Loucy (cell line): ENCODE measurements around the gene LRRC4C.

Experiments used
- H2AFZ ChIP-seq: fragments of 200-600 bp; sonication (generic); 2 replicates; pipeline ENCODE4 v1.6.0; 2016; ENCODE audit warnings: antibody characterized with exemption, mild to moderate bottlenecking, low read length, moderate library complexity
- H3F3A ChIP-seq: fragments of 200-600 bp; 2 replicates; pipeline ENCODE4 v1.6.0; 2016; ENCODE audit warnings: antibody characterized with exemption, low read depth, mild to moderate bottlenecking
- H3K27me3 ChIP-seq: fragments of 200-600 bp; sonication (generic); 2 replicates; pipeline ENCODE4 v1.6.1; 2014; ENCODE audit warnings: low read length, mild to moderate bottlenecking; ENCODE audit not compliant: insufficient read depth, poor library complexity, severe bottlenecking
- H3K36me3 ChIP-seq: fragments of 200-600 bp; sonication (generic); 2 replicates; pipeline ENCODE4 v1.6.1; 2016; ENCODE audit warnings: low read length; ENCODE audit not compliant: insufficient read depth
- H3K4me1 ChIP-seq: fragments of 200-600 bp; sonication (generic); 2 replicates; pipeline ENCODE4 v1.5.1; 2014; ENCODE audit warnings: low read length, mild to moderate bottlenecking; ENCODE audit not compliant: insufficient read depth, poor library complexity, severe bottlenecking
- H3K4me2 ChIP-seq: fragments of 200-600 bp; sonication (generic); 2 replicates; pipeline ENCODE4 v1.6.0; 2014; ENCODE audit warnings: antibody characterized with exemption, low read length, low read depth, mild to moderate bottlenecking; ENCODE audit not compliant: poor library complexity, severe bottlenecking
- H3K4me3 ChIP-seq: fragments of 200-600 bp; sonication (generic); 2 replicates; pipeline ENCODE4 v1.5.1; 2014; ENCODE audit warnings: low read length, mild to moderate bottlenecking, mixed read lengths; ENCODE audit not compliant: poor library complexity, severe bottlenecking
- H3K79me2 ChIP-seq: fragments of 200-600 bp; sonication (generic); 2 replicates; pipeline ENCODE4 v1.6.1; 2014; ENCODE audit warnings: low read length; ENCODE audit not compliant: insufficient read depth
- H3K9ac ChIP-seq: fragments of 200-600 bp; sonication (generic); 2 replicates; pipeline ENCODE4 v1.6.0; 2014; ENCODE audit warnings: mild to moderate bottlenecking, low read depth, low read length, moderate library complexity; ENCODE audit not compliant: poor library complexity, severe bottlenecking
- H3K9me2 ChIP-seq: fragments of 200-600 bp; sonication (generic); replicated peaks from 2 replicates; pipeline ENCODE4 v1.6.1; 2016; ENCODE audit warnings: low read depth, low read length, mixed read lengths
- H3K9me3 ChIP-seq: fragments of 200-600 bp; sonication (generic); 2 replicates; pipeline ENCODE4 v1.6.1; 2014; ENCODE audit warnings: mild to moderate bottlenecking, antibody characterized with exemption, low read length, low read depth; ENCODE audit not compliant: insufficient read depth
- H4K20me1 ChIP-seq: fragments of 200-600 bp; sonication (generic); 2 replicates; pipeline ENCODE4 v1.6.0; 2014; ENCODE audit warnings: antibody characterized with exemption, low read length, mild to moderate bottlenecking; ENCODE audit not compliant: insufficient read depth, poor library complexity, severe bottlenecking
- CTCF ChIP-seq: fragments of 200-600 bp; sonication (generic); conservative IDR thresholded peaks from 2 replicates; pipeline ENCODE4 v1.5.1; 2014; ENCODE audit warnings: mild to moderate bottlenecking, antibody characterized with exemption, low read length
- EZH2phosphoT487 ChIP-seq: fragments of 200-600 bp; IDR thresholded peaks from 2 replicates; pipeline ENCODE4 v1.6.1; 2018; ENCODE audit warnings: antibody characterized with exemption, mild to moderate bottlenecking, moderate library complexity, borderline replicate concordance

The LRRC4C gene

GRCh38 chr11:41110527-41110926 is 348.9 kb downstream of the LRRC4C start:
- no peaks in the 10 kb centered on the region for H3K9me2 ChIP-seq
- H3K36me3 ChIP-seq: no peaks in the 10 kb centered on the region
- TF ChIP-seq EZH2phosphoT487 (no peak), CTCF (no peak)
- H3F3A ChIP-seq: no peaks in the 10 kb centered on the region
- H3K27me3 ChIP-seq: no peaks in the 10 kb centered on the region
- H3K4me2 ChIP-seq: no peak overlapping the region
- no peak overlapping the region for H3K4me3 ChIP-seq
- no peaks in the 10 kb centered on the region for H3K9me3 ChIP-seq
- H3K4me1 ChIP-seq: no peaks in the 10 kb centered on the region
- no peak overlapping the region for H3K9ac ChIP-seq
- H2AFZ ChIP-seq: no peak overlapping the region
- no peaks in the 10 kb centered on the region for H3K79me2 ChIP-seq
- no peaks in the 10 kb centered on the region for H4K20me1 ChIP-seq

- Histone ChIP-seq H3K4me3 (no peak overlapping the region), H2AFZ (no peak overlapping the region), H3K4me2 (no peak overlapping the region), H3K36me3 (no peaks in the 10 kb centered on the region), H3K9me2 (no peaks in the 10 kb centered on the region), H4K20me1 (no peaks in the 10 kb centered on the region), H3K79me2 (no peaks in the 10 kb centered on the region), H3K27me3 (no peaks in the 10 kb centered on the region), H3K9ac (no peak overlapping the region), H3K4me1 (no peaks in the 10 kb centered on the region), H3K9me3 (no peaks in the 10 kb centered on the region), H3F3A (no peaks in the 10 kb centered on the region)
- TF ChIP-seq CTCF (no peak), EZH2phosphoT487 (no peak)
Observed at GRCh38 chr11:41102471-41102870, 357.0 kb downstream of the LRRC4C start.

- Histone ChIP-seq H3K27me3 (no peaks in the 10 kb centered on the region), H3K79me2 (no peaks in the 10 kb centered on the region), H3K36me3 (no peaks in the 10 kb centered on the region), H3K9me3 (no peaks in the 10 kb centered on the region), H4K20me1 (no peaks in the 10 kb centered on the region), H2AFZ (no peak overlapping the region), H3K9me2 (no peaks in the 10 kb centered on the region), H3K4me3 (no peak overlapping the region), H3K4me1 (no peaks in the 10 kb centered on the region), H3K4me2 (no peak overlapping the region), H3K9ac (no peak overlapping the region), H3F3A (no peaks in the 10 kb centered on the region)
- TF ChIP-seq EZH2phosphoT487: no peak
- no peak for TF ChIP-seq CTCF
Observed at GRCh38 chr11:41099654-41100053, 359.8 kb downstream of the LRRC4C start.
